BLaER1 treated with 17β-estradiol and CSF1 and Interleukin-3, amounts not matched to agents 10 nM and 100 nM (cell line): ENCODE measurements around the gene SLC35E1.
A peak's percentile ranks its signal among the peaks of the same experiment; 100 is the strongest.
"Not testable (repeated sequence)": the region's sequence is repeated elsewhere in the genome, so short reads cannot be mapped to it uniquely, and the experiment has no call there.

ENCODE experiments used
- H3K27ac ChIP-seq, 11 experiments: shearing (Covaris generic); formaldehyde crosslinking; 2 replicates each; pipeline ENCODE4 v1.8.1; 2022
- H3K27me3 ChIP-seq, 11 experiments: shearing (Covaris generic); formaldehyde crosslinking; 2 replicates each; pipeline ENCODE4 v1.8.1; 2022
- H3K36me3 ChIP-seq, 11 experiments: shearing (Covaris generic); formaldehyde crosslinking; 2 replicates each; pipeline ENCODE4 v1.8.1; 2022
- H3K4me1 ChIP-seq, 10 experiments: shearing (Covaris generic); formaldehyde crosslinking; 2 replicates each; pipeline ENCODE4 v1.8.1; 2022
- H3K4me2 ChIP-seq, 11 experiments: shearing (Covaris generic); formaldehyde crosslinking; 2 replicates each; pipeline ENCODE4 v1.8.1; 2022
- H3K4me3 ChIP-seq, 10 experiments: shearing (Covaris generic); formaldehyde crosslinking; 2 replicates each; pipeline ENCODE4 v1.8.1; 2022
- H3K9ac ChIP-seq, 11 experiments: shearing (Covaris generic); formaldehyde crosslinking; 2 replicates each; pipeline ENCODE4 v1.8.1; 2022
- H3K9me3 ChIP-seq, 11 experiments: shearing (Covaris generic); formaldehyde crosslinking; replicated peaks in 1 of 11; 2 replicates each; pipeline ENCODE4 v1.8.1; 2022
- H4K20me1 ChIP-seq, 11 experiments: shearing (Covaris generic); formaldehyde crosslinking; 2 replicates each; pipeline ENCODE4 v1.8.1; 2022
- Cebpa-rat ChIP-seq, 11 experiments: shearing (Covaris generic); IDR thresholded peaks; 2 replicates each; pipeline ENCODE4 v1.8.1; 2022

Gene SLC35E1

GRCh38 chr19:16516923-16517610 lies 55.1 kb downstream of the SLC35E1 start:
- Histone ChIP-seq H3K27me3 (no peaks in the 10 kb centered on the region), H4K20me1 (peaks cover 0 to 81% (median 65%) of the 10 kb centered on the region in 11 experiments; a peak in 20 of 22 replicates), H3K4me3 (no peak overlapping the region), H3K9me3 (no peaks in the 10 kb centered on the region), H3K27ac (no peak overlapping the region), H3K4me2 (no peak overlapping the region), H3K4me1 (peaks cover 0 to 6% (median 0%) of the 10 kb centered on the region in 10 experiments; a peak in 1 of 20 replicates), H3K36me3 (peaks cover 60 to 90% (median 72%) of the 10 kb centered on the region in 11 experiments), H3K9ac (no peak overlapping the region; a peak in 1 of 22 replicates)
- no peak for TF ChIP-seq Cebpa-rat (IDR thresholded peaks at IDR 0.05)

- no peak overlapping the region for H3K4me2 ChIP-seq
- no peak overlapping the region; a peak in 1 of 22 replicates for H3K9ac ChIP-seq
- TF ChIP-seq Cebpa-rat (IDR thresholded peaks at IDR 0.05), result no peak
- H3K36me3 ChIP-seq, result peaks cover 55 to 90% (median 66%) of the 10 kb centered on the region in 11 experiments
- no peaks in the 10 kb centered on the region for H3K9me3 ChIP-seq
- H4K20me1 ChIP-seq, result peaks cover 0 to 74% (median 58%) of the 10 kb centered on the region in 11 experiments; a peak in 20 of 22 replicates
- no peaks in the 10 kb centered on the region for H3K27me3 ChIP-seq
- peaks cover 0 to 6% (median 0%) of the 10 kb centered on the region in 10 experiments; a peak in 1 of 20 replicates for H3K4me1 ChIP-seq
- H3K27ac ChIP-seq, result no peak overlapping the region
- H3K4me3 ChIP-seq, result no peak overlapping the region
Measured at GRCh38 chr19:16516381-16516780, 55.8 kb downstream of the SLC35E1 start.

- H3K36me3 ChIP-seq, result peaks cover 42 to 89% (median 59%) of the 10 kb centered on the region in 11 experiments
- peaks cover 0 to 6% (median 0%) of the 10 kb centered on the region in 10 experiments; a peak in 1 of 20 replicates for H3K4me1 ChIP-seq
- no peak for TF ChIP-seq Cebpa-rat (IDR thresholded peaks at IDR 0.05)
- H3K9me3 ChIP-seq, result no peaks in the 10 kb centered on the region
- H3K9ac ChIP-seq, result no peak overlapping the region; a peak in 1 of 22 replicates
- no peak overlapping the region for H3K4me3 ChIP-seq
- H3K27ac ChIP-seq, result no peak overlapping the region
- no peak overlapping the region for H3K4me2 ChIP-seq
- H4K20me1 ChIP-seq, result peaks cover 0 to 65% (median 39%) of the 10 kb centered on the region in 11 experiments; a peak in 19 of 22 replicates
- H3K27me3 ChIP-seq, result no peaks in the 10 kb centered on the region
Measured at GRCh38 chr19:16514383-16515019, 57.7 kb downstream of the SLC35E1 start.

- not testable (repeated sequence) for H3K9me3 ChIP-seq, H3K4me3 ChIP-seq, H3K27ac ChIP-seq, H3K27me3 ChIP-seq, H3K4me2 ChIP-seq, H3K4me1 ChIP-seq, H3K9ac ChIP-seq
- Histone ChIP-seq H3K36me3 (peaks cover 23 to 86% (median 50%) of the 10 kb centered on the region in 11 experiments), H4K20me1 (peaks cover 0 to 46% (median 20%) of the 10 kb centered on the region in 11 experiments; a peak in 19 of 22 replicates)
Measured at GRCh38 chr19:16512611-16513010, 59.6 kb downstream of the SLC35E1 start.

GRCh38 chr19:16509141-16510061 lies 62.8 kb downstream of the SLC35E1 start:
- H3K27ac ChIP-seq, result no peak overlapping the region
- H3K27me3 ChIP-seq, result no peaks in the 10 kb centered on the region
- H3K4me3 ChIP-seq, result no peak overlapping the region
- no peak for TF ChIP-seq Cebpa-rat (IDR thresholded peaks at IDR 0.05)
- H4K20me1 ChIP-seq, result peaks cover 0 to 14% (median 0%) of the 10 kb centered on the region in 11 experiments; a peak in 6 of 22 replicates
- no peaks in the 10 kb centered on the region for H3K9me3 ChIP-seq
- H3K36me3 ChIP-seq, result peaks cover 11 to 82% (median 40%) of the 10 kb centered on the region in 11 experiments; a peak in 19 of 22 replicates
- no peak overlapping the region for H3K4me2 ChIP-seq
- H3K9ac ChIP-seq, result no peak overlapping the region
- peaks cover 0 to 5% (median 0%) of the 10 kb centered on the region in 10 experiments; a peak in 4 of 20 replicates for H3K4me1 ChIP-seq

GRCh38 chr19:16508546-16508945 lies 63.7 kb downstream of the SLC35E1 start:
- Histone ChIP-seq H3K27ac (no peak overlapping the region), H3K4me1 (peaks cover 0 to 5% (median 0%) of the 10 kb centered on the region in 10 experiments; a peak in 4 of 20 replicates), H3K9ac (no peak overlapping the region; a peak in 1 of 22 replicates), H3K4me3 (no peak overlapping the region), H4K20me1 (peaks cover 0 to 10% (median 0%) of the 10 kb centered on the region in 11 experiments; a peak in 2 of 22 replicates), H3K9me3 (no peaks in the 10 kb centered on the region), H3K27me3 (no peaks in the 10 kb centered on the region), H3K4me2 (no peak overlapping the region), H3K36me3 (peaks cover 16 to 84% (median 48%) of the 10 kb centered on the region in 11 experiments; a peak in 20 of 22 replicates)
- no peak for TF ChIP-seq Cebpa-rat (IDR thresholded peaks at IDR 0.05)

- Histone ChIP-seq H3K27me3 (no peaks in the 10 kb centered on the region), H3K4me2 (no peak overlapping the region)
- TF ChIP-seq Cebpa-rat (IDR thresholded peaks at IDR 0.05), result 0 out of 22 replicates have a peak, but pooled peaks of 1 of the 11 experiments have one; percentile 8
Measured at GRCh38 chr19:16506961-16507360, 65.3 kb downstream of the SLC35E1 start.

GRCh38 chr19:16506161-16506560 lies 66.1 kb downstream of the SLC35E1 start:
- not testable (repeated sequence) for H3K4me3 ChIP-seq

More at GRCh38 chr19:16506961-16507360, 65.3 kb downstream of the SLC35E1 start:
- Histone ChIP-seq H3K36me3 (peaks cover 18 to 85% (median 59%) of the 10 kb centered on the region in 11 experiments; a peak in 21 of 22 replicates), H3K27ac (no peak overlapping the region; a peak in 1 of 22 replicates), H3K9ac (0 out of 22 replicates have a peak overlapping the region, but pooled peaks of 1 of the 11 experiments have one; percentile 3), H3K4me1 (peaks cover 0 to 5% (median 0%) of the 10 kb centered on the region in 10 experiments; a peak in 4 of 20 replicates), H3K4me3 (no peak overlapping the region), H4K20me1 (peaks cover 0 to 10% (median 0%) of the 10 kb centered on the region in 11 experiments; a peak in 2 of 22 replicates), H3K9me3 (no peaks in the 10 kb centered on the region)

More at GRCh38 chr19:16506161-16506560, 66.1 kb downstream of the SLC35E1 start:
- not testable (repeated sequence) for H3K27me3 ChIP-seq, H3K9ac ChIP-seq, H4K20me1 ChIP-seq, H3K27ac ChIP-seq, H3K9me3 ChIP-seq, H3K4me1 ChIP-seq, H3K4me2 ChIP-seq
- peaks cover 18 to 85% (median 56%) of the 10 kb centered on the region in 11 experiments; a peak in 21 of 22 replicates for H3K36me3 ChIP-seq
